Progenitor cell of endocrine pancreas (in vitro differentiated cells): ENCODE measurements around the gene GNAI3. TPM values are rescaled to one million over a fixed set of nuclear protein-coding genes. Genes with fewer than 3 reads are reported as not detected.

ENCODE experiments used
- DNase-seq: peaks from one replicate; pipeline ENCODE4 v3.0.0; 2021; ENCODE audit warnings: low spot score; ENCODE audit not compliant: unreplicated experiment
- H3K27ac Mint-ChIP-seq: 2 replicates; pipeline ENCODE4 v1.8.0; 2021; ENCODE audit warnings: mild to moderate bottlenecking, moderate library complexity, mixed read lengths
- H3K27me3 Mint-ChIP-seq: 2 replicates; pipeline ENCODE4 v1.8.0; 2021; ENCODE audit warnings: mixed read lengths
- H3K36me3 Mint-ChIP-seq: 2 replicates; pipeline ENCODE4 v1.8.0; 2022; ENCODE audit warnings: mixed read lengths; ENCODE audit not compliant: insufficient read depth
- H3K4me1 Mint-ChIP-seq: 2 replicates; pipeline ENCODE4 v1.8.0; 2021; ENCODE audit warnings: low read depth, mixed read lengths
- H3K4me3 Mint-ChIP-seq: 2 replicates; pipeline ENCODE4 v1.8.0; 2021; ENCODE audit warnings: low read depth, mild to moderate bottlenecking, moderate library complexity, mixed read lengths
- H3K9me3 Mint-ChIP-seq: 2 replicates; pipeline ENCODE4 v1.8.0; 2021; ENCODE audit warnings: low read depth, mixed read lengths
- total RNA-seq: library from RNA; stranded (reverse); gene quantifications from 2 replicates; pipeline ENCODE4 v1.2.1, GENCODE V29; 2021
- TF ChIP-seq, protein P1 (sequence below): fragments of 200-600 bp; sonication (generic); IDR thresholded peaks from one replicate; pipeline ENCODE4 v1.5.0; 2021; ENCODE audit warnings: antibody characterized with exemption, mild to moderate bottlenecking; ENCODE audit not compliant: unreplicated experiment

Gene GNAI3
- total RNA-seq, 1 donor from 2014 or later: 10.0 TPM

DNA sequence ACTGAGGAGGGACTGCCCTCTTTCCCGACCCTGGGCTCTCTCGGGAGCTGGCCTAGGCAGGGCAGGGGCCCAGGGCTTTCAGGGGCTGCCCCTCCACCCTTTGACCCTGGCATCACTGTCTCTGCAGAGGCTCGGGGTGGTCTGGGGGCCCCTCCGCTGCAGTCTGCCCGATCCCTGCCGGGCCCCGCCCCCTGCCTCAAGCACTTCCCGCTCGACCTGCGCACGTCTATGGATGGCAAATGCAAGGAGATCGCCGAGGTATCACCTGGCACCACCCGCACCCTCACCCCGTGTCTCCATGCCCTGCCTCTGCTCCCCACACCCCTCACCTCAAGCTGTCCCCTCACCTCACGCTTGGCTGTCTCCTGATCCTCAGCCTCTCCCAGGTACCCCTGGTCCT lies 76.8 kb downstream of the GNAI3 start:
- Mint-ChIP-seq H3K36me3 (peaks cover 4% of the 10 kb centered on the region), H3K27ac (no peak overlapping the region), H3K27me3 (no peaks in the 10 kb centered on the region), H3K4me3 (no peak overlapping the region), H3K9me3 (no peaks in the 10 kb centered on the region), H3K4me1 (peaks cover 10% of the 10 kb centered on the region)
- no peak for DNase-seq
- TF ChIP-seq, protein P1, sequence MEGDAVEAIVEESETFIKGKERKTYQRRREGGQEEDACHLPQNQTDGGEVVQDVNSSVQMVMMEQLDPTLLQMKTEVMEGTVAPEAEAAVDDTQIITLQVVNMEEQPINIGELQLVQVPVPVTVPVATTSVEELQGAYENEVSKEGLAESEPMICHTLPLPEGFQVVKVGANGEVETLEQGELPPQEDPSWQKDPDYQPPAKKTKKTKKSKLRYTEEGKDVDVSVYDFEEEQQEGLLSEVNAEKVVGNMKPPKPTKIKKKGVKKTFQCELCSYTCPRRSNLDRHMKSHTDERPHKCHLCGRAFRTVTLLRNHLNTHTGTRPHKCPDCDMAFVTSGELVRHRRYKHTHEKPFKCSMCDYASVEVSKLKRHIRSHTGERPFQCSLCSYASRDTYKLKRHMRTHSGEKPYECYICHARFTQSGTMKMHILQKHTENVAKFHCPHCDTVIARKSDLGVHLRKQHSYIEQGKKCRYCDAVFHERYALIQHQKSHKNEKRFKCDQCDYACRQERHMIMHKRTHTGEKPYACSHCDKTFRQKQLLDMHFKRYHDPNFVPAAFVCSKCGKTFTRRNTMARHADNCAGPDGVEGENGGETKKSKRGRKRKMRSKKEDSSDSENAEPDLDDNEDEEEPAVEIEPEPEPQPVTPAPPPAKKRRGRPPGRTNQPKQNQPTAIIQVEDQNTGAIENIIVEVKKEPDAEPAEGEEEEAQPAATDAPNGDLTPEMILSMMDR: no peak

DNA sequence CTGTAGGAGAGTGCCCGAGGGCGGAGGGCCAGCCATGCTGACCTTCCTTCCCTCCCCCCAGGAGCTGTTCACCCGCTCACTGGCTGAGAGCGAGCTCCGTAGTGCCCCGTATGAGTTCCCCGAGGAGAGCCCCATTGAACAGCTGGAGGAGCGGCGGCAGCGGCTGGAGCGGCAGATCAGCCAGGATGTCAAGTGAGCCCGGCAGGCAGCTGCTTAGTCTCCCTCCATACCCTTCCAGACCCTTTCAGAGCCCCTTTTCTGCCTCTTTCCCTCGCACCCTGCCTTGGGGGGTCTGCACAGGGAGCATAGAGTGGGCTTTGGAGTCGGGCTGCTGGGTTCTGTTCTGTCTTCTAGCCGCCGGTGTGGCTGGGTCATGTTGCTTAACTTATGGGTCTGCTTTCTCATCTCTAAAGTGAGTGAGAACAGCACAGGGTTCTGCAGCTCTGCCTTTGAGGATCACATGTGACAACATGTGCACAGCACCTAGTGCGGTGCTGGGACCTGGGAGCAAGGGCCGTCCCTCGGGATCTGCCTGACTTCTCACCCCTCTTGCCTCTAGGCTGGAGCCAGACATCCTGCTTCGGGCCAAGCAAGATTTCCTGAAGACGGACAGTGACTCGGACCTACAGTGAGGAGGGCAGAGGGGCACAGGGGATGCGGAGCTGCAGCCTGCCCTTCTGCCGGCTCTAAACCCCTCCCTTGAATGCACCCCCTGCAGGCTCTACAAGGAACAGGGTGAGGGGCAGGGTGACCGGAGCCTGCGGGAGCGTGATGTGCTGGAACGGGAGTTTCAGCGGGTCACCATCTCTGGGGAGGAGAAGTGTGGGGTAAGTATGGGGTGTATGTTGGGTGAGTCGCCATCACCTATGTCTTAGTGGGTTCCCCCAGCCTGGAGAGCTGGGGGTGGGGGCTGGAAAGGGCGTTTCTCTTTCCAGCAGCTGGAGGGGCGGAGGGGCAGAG lies 77.5 kb downstream of the GNAI3 start:
- H3K9me3 Mint-ChIP-seq: no peaks in the 10 kb centered on the region
- H3K27ac Mint-ChIP-seq: no peak overlapping the region
- H3K4me1 Mint-ChIP-seq: peaks cover 6% of the 10 kb centered on the region
- H3K4me3 Mint-ChIP-seq: no peak overlapping the region
- H3K36me3 Mint-ChIP-seq: peaks cover 4% of the 10 kb centered on the region
- H3K27me3 Mint-ChIP-seq: no peaks in the 10 kb centered on the region
- DNase-seq: no peak
- TF ChIP-seq, protein P1: no peak

DNA sequence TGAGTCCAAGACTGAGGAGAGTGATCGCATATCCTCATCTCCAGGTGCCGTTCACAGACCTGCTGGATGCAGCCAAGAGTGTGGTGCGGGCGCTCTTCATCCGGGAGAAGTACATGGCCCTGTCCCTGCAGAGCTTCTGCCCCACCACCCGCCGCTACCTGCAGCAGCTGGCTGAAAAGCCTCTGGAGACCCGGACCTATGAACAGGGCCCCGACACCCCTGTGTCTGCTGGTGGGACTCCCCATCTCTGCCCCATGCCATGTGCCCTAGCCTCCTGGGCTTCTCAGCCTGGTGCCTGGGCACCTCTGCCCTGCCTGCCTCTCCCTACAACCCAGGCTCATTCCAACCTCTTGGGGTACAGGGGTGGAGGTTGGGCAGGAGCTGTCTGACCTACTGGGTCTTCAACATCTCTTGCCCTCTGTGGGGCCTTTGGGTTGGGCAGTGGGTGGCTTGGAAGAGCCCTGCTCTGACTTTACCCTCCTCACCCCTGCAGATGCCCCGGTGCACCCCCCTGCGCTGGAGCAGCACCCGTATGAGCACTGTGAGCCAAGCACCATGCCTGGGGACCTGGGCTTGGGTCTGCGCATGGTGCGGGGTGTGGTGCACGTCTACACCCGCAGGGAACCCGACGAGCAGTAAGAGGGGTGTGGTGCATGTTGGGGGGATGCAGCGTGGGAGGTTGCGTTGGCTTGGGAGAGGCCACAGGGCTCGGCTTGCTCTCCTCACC lies 78.4 kb downstream of the GNAI3 start:
- DNase-seq: no peak
- H3K36me3 Mint-ChIP-seq: peaks cover 7% of the 10 kb centered on the region
- TF ChIP-seq, protein P1: no peak
- H3K4me3 Mint-ChIP-seq: no peak overlapping the region
- H3K27me3 Mint-ChIP-seq: no peaks in the 10 kb centered on the region
- H3K4me1 Mint-ChIP-seq: peaks cover 2% of the 10 kb centered on the region
- H3K27ac Mint-ChIP-seq: no peak overlapping the region
- no peaks in the 10 kb centered on the region for H3K9me3 Mint-ChIP-seq

DNA sequence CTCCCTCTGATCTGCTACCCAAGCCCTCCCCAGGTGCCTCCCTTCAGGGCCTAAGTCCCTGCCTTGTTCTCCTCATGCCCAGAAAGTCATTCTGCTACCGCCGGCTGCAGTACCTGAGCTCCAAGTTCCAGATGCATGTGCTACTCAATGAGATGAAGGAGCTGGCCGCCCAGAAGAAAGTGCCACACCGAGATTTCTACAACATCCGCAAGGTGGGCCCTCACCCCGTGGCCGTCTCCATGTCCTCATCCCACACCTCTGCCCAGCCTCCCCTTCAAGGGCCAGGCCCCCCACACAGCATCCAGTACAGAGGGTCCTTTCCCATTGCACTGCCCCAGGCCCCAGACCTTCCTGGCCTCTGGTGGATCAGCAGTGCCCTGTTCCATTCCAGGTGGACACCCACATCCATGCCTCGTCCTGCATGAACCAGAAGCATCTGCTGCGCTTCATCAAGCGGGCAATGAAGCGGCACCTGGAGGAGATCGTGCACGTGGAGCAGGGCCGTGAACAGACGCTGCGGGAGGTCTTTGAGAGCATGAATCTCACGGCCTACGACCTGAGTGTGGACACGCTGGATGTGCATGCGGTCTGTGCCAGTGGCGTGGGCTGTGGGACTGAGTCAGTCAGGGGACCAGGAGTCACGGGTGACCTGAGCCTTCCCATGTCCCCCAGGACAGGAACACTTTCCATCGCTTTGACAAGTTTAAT lies 79.4 kb downstream of the GNAI3 start:
- Mint-ChIP-seq H3K27ac (no peak overlapping the region), H3K27me3 (no peaks in the 10 kb centered on the region), H3K9me3 (no peaks in the 10 kb centered on the region), H3K4me3 (no peak overlapping the region), H3K36me3 (peaks cover 8% of the 10 kb centered on the region), H3K4me1 (no peaks in the 10 kb centered on the region)
- DNase-seq: no peak
- TF ChIP-seq, protein P1: no peak
